ENCODE results near the gene SHPK. TPM values are rescaled to one million over a fixed set of nuclear protein-coding genes. Genes with fewer than 3 reads are reported as not detected.
A peak's percentile ranks its signal among the peaks of the same experiment; 100 is the strongest.

Gene SHPK
- total and polyA plus RNA-seq, 2 of the 4 experiments (the other 2 are of a cell fraction), result 11.1 to 14.3 TPM

DNA sequence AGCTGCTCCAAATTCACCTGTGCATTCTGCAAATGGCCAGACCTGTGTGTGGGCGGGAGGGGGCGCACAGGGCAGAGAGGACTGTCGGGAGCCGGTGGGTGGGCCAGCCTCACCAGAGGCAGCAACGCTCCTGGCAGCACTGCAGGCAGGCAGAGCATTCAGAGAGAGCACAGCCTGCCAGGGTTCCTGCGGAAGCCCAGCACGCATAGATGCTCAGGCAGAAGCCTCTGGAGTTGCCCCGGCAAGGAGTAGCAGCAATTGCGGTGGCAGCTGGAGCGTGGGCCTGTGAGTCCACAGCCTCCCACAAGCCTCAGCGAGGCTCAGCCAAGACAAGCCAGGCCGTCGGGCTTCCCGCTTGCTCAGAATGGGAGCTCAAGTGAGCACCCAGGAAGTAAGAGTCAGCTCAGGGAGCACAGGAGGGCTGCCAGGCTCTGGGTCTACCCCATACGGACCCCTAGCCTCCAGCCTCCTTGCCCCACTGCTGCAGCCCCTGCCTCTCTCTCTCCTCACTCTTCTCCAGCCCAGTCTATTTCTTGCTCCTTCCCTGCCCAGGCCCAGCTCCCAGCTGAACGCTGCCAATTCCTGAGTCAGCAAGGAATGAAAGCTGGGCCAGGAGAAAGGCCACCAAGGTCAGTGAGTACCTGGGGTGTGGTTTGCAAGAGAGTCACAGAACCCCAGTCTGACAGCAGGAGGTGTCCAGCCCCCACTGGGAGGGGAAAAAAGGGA is 42.2 kb upstream of the SHPK start:
- no peak overlapping the region for H3K18ac ChIP-seq (ENCODE audit: low read depth, low read length)
- H2BK5ac ChIP-seq (ENCODE audit: low read depth, low read length, poor library complexity, severe bottlenecking), result no peak overlapping the region
- dilution Hi-C loops (cut with HindIII; ENCODE audit: low sequenced_read_pairs, unreplicated experiment), result no loop called here
- H3K36me3 ChIP-seq (ENCODE audit: control insufficient read depth, insufficient read depth, low read length), result no peaks in the 10 kb centered on the region
- H2AK5ac ChIP-seq (ENCODE audit: low read depth, low read length), result no peak overlapping the region
- peaks cover 2% of the 10 kb centered on the region; the same call in 1 of the 2 replicates for H3K27me3 ChIP-seq (ENCODE audit: control insufficient read depth, insufficient read depth, low read length)
- H4K20me1 ChIP-seq (ENCODE audit: insufficient read depth, low read length), result no peaks in the 10 kb centered on the region
- ATAC-seq (ENCODE audit: low read depth), result peak; percentile 46
- POLR2A ChIA-PET (ENCODE audit: unreplicated experiment), result no interaction called here
- no peaks in the 10 kb centered on the region for H3K4me1 ChIP-seq (ENCODE audit: control insufficient read depth, insufficient read depth, low read length)
- H2AFZ ChIP-seq (replicated peaks; ENCODE audit: low read length, poor library complexity), result peak overlapping the region; percentile 79
- H3K14ac ChIP-seq (replicated peaks; ENCODE audit: low read depth, low read length), result no peak overlapping the region
- CTCF ChIA-PET, result interaction anchor here (0.6 to 1.4 kb wide), 2 partner anchors 56 to 59 kb away, joined by 3 read pairs; no protein-coding TSS in a partner anchor
- DNase-seq, result peak; percentile 45
- H3K4me2 ChIP-seq (ENCODE audit: low read depth, low read length), result no peak overlapping the region
- intact Hi-C loops (cut with micrococcal nuclease), result no loop called here
- no peaks in the 10 kb centered on the region for H3K79me1 ChIP-seq (ENCODE audit: low read depth in 1 of 2, low read length in 2 of 2)
- no peak overlapping the region for H3K27ac ChIP-seq (ENCODE audit: insufficient read depth, low read length)
- no peaks in the 10 kb centered on the region for H3K9me1 ChIP-seq (ENCODE audit: insufficient read depth, low read length)
- no peak overlapping the region for H4K8ac ChIP-seq (ENCODE audit: low read depth in 2 of 2, low read length in 2 of 2)
- TF ChIP-seq MAFK (IDR thresholded peaks at IDR 0.05; ENCODE audit: low read depth, low read length) (peak; percentile 53; the same call in 1 of the 2 replicates), MAZ (IDR thresholded peaks at IDR 0.05; ENCODE audit: borderline replicate concordance, low read depth, low read length) (no peak)
- no peak overlapping the region for H3K4me3 ChIP-seq (ENCODE audit: insufficient read depth, low read depth, low read length)
- H4K5ac ChIP-seq (ENCODE audit: low read depth, low read length), result no peak overlapping the region
- no peak overlapping the region; the same call in 1 of the 2 replicates for H3K56ac ChIP-seq (ENCODE audit: extremely low read depth, insufficient read depth, low read length)
- H2AK9ac ChIP-seq (replicated peaks; ENCODE audit: low read depth, low read length, poor library complexity), result no peak overlapping the region
- no peak overlapping the region for H3K23ac ChIP-seq (ENCODE audit: low read depth, low read length)
- H2BK15ac ChIP-seq (ENCODE audit: low read depth, low read length), result no peak overlapping the region
- no peak overlapping the region for H3K4ac ChIP-seq (ENCODE audit: low read depth, low read length)
- in situ Hi-C loops (cut with MboI; ENCODE audit: low sequenced_read_pairs), result no loop called here
- H3K9me3 ChIP-seq (ENCODE audit: control insufficient read depth, insufficient read depth, low read length), result no peaks in the 10 kb centered on the region
- no TSS peak for BruUV-seq (replicated peaks)
- H4K91ac ChIP-seq (ENCODE audit: insufficient read depth, low read depth, low read length), result no peak overlapping the region
- H3K9ac ChIP-seq (ENCODE audit: low read depth, low read length), result no peak overlapping the region
- no peak overlapping the region for H2BK120ac ChIP-seq (ENCODE audit: low read depth, low read length)
- no peak overlapping the region for H2BK20ac ChIP-seq (ENCODE audit: low read depth, low read length)
- WGBS, 2 experiments (ENCODE audit: extremely low coverage in 2 of 2, insufficient read length in 1 of 2), result 13% methylated on average over 3 of the region's 16 CpGs; no CpG with 5 or more reads in 1 of the 2 experiments
